Lower leg skin (tissue), 4 donors: ENCODE data around the gene EEFSEC. TPM values are rescaled to one million over a fixed set of nuclear protein-coding genes. Genes with fewer than 3 reads are reported as not detected.

Experiments
- DNase-seq, 2 donors: peaks; one replicate each; pipeline ENCODE4 v3.0.0-alpha.2; 2019; ENCODE audit warnings: low spot score in 2 of 2
- H3K4me3 ChIP-seq: fragments of 200-600 bp; sonication (generic); 2 replicates; pipeline ENCODE4 v1.5.1; 2017; ENCODE audit warnings: mild to moderate bottlenecking, low read depth; ENCODE audit not compliant: poor library complexity, severe bottlenecking
- CTCF ChIP-seq, 3 donors: fragments of 450-650 bp; IDR thresholded peaks; one replicate each; pipeline ENCODE4 v1.5.1; 2016; ENCODE audit warnings: antibody characterized with exemption in 3 of 3, mild to moderate bottlenecking in 3 of 3, moderate library complexity in 2 of 3
- POLR2A ChIP-seq, 2 donors: fragments of 450-650 bp; IDR thresholded peaks; one replicate each; pipeline ENCODE4 v1.6.1; 2016 to 2017; ENCODE audit warnings: antibody characterized with exemption in 2 of 2, mild to moderate bottlenecking in 1 of 2, moderate library complexity in 1 of 2
- WGBS, 2 donors: methylation state at CpG; one replicate each; pipeline ENCODE4 v1.1.5; 2018; 5-methylcytosine and 5-hydroxymethylcytosine counted together
- intact Hi-C: fragments of 100-400 bp; cut with DNase I; formaldehyde crosslinking; loops from one replicate; pipeline ENCODE4 v1.15.0; 2023; ENCODE audit warnings: low total_unique reads
- total RNA-seq, 4 donors: library from RNA; depleted of rRNA; stranded (reverse); fragments of >200 nt; gene quantifications; one replicate each; pipeline ENCODE4 v1.1.0, GENCODE V29; 2016

EEFSEC gene
- total RNA-seq, 4 donors from 2014 or later: 16.3 to 28.6 (median 16.8) TPM

GRCh38 chr3:128382221-128382807, 229.0 kb downstream of the EEFSEC start:
- H3K4me3 ChIP-seq: no peak overlapping the region
- WGBS, 2 donors: 51 to 60% methylated on average over 11 to 13 of the region's 14 CpGs
- TF ChIP-seq CTCF (IDR thresholded peaks at IDR 0.05) (no peak), POLR2A (IDR thresholded peaks at IDR 0.05) (no peak)
- DNase-seq: no peak
- intact Hi-C loops: no loop called here

- H3K4me3 ChIP-seq: no peak overlapping the region
- peak in 1 of 2 donors; percentile 24 for DNase-seq
- TF ChIP-seq CTCF (IDR thresholded peaks at IDR 0.05) (no peak), POLR2A (IDR thresholded peaks at IDR 0.05) (no peak)
- WGBS, 2 donors: 69 to 78% methylated on average over 10 to 11 of the region's 11 CpGs
- intact Hi-C loops: no loop called here
Measured at GRCh38 chr3:128383316-128384235, 230.3 kb downstream of the EEFSEC start.

GRCh38 chr3:128385080-128385832, 232.0 kb downstream of the EEFSEC start:
- no peak overlapping the region for H3K4me3 ChIP-seq
- intact Hi-C loops: no loop called here
- no peak for TF ChIP-seq POLR2A (IDR thresholded peaks at IDR 0.05)
- no peak for TF ChIP-seq CTCF (IDR thresholded peaks at IDR 0.05)
- 70 to 72% methylated on average over 8 to 11 of the region's 11 CpGs for WGBS, 2 donors
- no peak for DNase-seq

- 95 to 100% methylated on average over 8 to 9 of the region's 9 CpGs for WGBS, 2 donors
- intact Hi-C loops: no loop called here
- H3K4me3 ChIP-seq: no peak overlapping the region
- DNase-seq: no peak
- TF ChIP-seq POLR2A (IDR thresholded peaks at IDR 0.05) (no peak), CTCF (IDR thresholded peaks at IDR 0.05) (no peak)
Measured at GRCh38 chr3:128388932-128389331, 235.7 kb downstream of the EEFSEC start.

GRCh38 chr3:128390867-128391266, 237.6 kb downstream of the EEFSEC start:
- H3K4me3 ChIP-seq: no peak overlapping the region
- intact Hi-C loops: no loop called here
- 83 to 91% methylated on average over 9 of the region's 9 CpGs for WGBS, 2 donors
- DNase-seq: no peak
- TF ChIP-seq POLR2A (IDR thresholded peaks at IDR 0.05): no peak
- no peak for TF ChIP-seq CTCF (IDR thresholded peaks at IDR 0.05)
